ENCODE data around the gene AMIGO1. TPM values are rescaled to one million over a fixed set of nuclear protein-coding genes. Genes with fewer than 3 reads are reported as not detected.

AMIGO1 gene
- total and polyA plus RNA-seq, 10 of the 15 experiments (the other 5 are each of a cell fraction or from before 2014, with no cell fraction given): 0.02 to 0.28 (median 0.08) TPM; not detected in 1

GRCh38 chr1:109546311-109547109, 37.0 kb upstream of the AMIGO1 start (continued):
- TF ChIP-seq SKIL (IDR thresholded peaks at IDR 0.05; ENCODE audit: low read depth, poor library complexity, severe bottlenecking) (peak; percentile 57), PKNOX1 (IDR thresholded peaks at IDR 0.05) (peak; percentile 48; the same call in 1 of the 2 replicates), IRF4 (IDR thresholded peaks at IDR 0.05; ENCODE audit: low read depth, low read length) (0 out of 2 replicates have a peak, but pooled peaks have one; percentile 16), RAD21 (IDR thresholded peaks at IDR 0.05; ENCODE audit: insufficient read depth, low read depth, low read length) (peak; percentile 98), YY1 (IDR thresholded peaks at IDR 0.05; ENCODE audit: low read depth, low read length) (peak; percentile 98), PML (IDR thresholded peaks at IDR 0.05; ENCODE audit: low read length) (peak; percentile 55; the same call in 1 of the 2 replicates), SP1 (IDR thresholded peaks at IDR 0.05; ENCODE audit: low read depth, low read length) (peak; percentile 22), BCL11A (IDR thresholded peaks at IDR 0.05; ENCODE audit: low read depth, low read length) (no peak), ZBTB40 (IDR thresholded peaks at IDR 0.05; ENCODE audit: borderline replicate concordance) (0 out of 2 replicates have a peak, but pooled peaks have one; percentile 13), RFX5 (IDR thresholded peaks at IDR 0.05; ENCODE audit: low read depth, low read length) (no peak), RAD51 (IDR thresholded peaks at IDR 0.05) (0 out of 2 replicates have a peak, but pooled peaks have one; percentile 7), CTCF (IDR thresholded peaks at IDR 0.05 in 2 of 3, conservative IDR thresholded peaks at IDR 0.05 in 1 of 3; ENCODE audit: control insufficient read depth in 2 of 3, extremely low read depth in 1 of 3, insufficient read depth in 1 of 3, low read depth in 3 of 3, low read length in 3 of 3) (peak; percentile 79 to 96 (median 81)), USF1 (IDR thresholded peaks at IDR 0.05; ENCODE audit: borderline replicate concordance, extremely low read length, insufficient read depth, low read depth, low read length) (no peak), SMC3 (IDR thresholded peaks at IDR 0.05; ENCODE audit: borderline replicate concordance, low read length) (peak; percentile 89), PAX8 (IDR thresholded peaks at IDR 0.05) (peak; percentile 78; the same call in 1 of the 2 replicates)
